ENCODE measurements around the gene ADAMTS16. TPM values are rescaled to one million over a fixed set of nuclear protein-coding genes. Genes with fewer than 3 reads are reported as not detected.

ADAMTS16 gene
- total and polyA plus RNA-seq, 2 experiments from 2014 or later, result 2.8 to 15.4 TPM

DNA sequence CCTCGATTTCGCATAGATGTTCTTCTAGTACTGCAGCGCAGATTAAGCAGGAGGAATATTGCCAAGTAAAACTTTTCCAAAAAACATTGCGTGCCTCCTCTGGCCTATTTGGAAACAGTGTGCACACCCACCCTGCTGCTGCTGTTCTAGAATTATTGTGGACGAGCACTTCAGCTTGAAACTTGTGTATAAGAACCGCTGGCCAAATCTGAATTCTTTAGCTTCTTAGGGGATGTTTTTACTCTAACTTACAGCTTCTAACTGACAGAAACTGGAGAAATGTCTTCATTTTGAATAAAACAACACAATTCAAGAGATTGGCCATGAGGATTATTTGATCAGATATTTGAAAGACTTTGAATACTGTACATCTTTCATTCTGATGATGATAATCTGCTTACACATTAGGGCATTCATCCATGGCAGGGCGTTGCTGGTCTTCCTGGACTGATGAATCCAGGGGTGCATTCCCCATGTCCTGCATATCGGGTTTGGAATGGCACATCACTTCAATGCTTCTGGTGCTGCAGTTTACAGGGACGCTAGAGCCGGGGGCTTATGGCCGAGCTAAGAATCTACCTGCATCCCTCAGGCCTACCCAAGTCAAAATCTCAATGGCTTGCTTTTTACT is 6.5 kb downstream of the ADAMTS16 start (continued):
- TF ChIP-seq, protein P1, sequence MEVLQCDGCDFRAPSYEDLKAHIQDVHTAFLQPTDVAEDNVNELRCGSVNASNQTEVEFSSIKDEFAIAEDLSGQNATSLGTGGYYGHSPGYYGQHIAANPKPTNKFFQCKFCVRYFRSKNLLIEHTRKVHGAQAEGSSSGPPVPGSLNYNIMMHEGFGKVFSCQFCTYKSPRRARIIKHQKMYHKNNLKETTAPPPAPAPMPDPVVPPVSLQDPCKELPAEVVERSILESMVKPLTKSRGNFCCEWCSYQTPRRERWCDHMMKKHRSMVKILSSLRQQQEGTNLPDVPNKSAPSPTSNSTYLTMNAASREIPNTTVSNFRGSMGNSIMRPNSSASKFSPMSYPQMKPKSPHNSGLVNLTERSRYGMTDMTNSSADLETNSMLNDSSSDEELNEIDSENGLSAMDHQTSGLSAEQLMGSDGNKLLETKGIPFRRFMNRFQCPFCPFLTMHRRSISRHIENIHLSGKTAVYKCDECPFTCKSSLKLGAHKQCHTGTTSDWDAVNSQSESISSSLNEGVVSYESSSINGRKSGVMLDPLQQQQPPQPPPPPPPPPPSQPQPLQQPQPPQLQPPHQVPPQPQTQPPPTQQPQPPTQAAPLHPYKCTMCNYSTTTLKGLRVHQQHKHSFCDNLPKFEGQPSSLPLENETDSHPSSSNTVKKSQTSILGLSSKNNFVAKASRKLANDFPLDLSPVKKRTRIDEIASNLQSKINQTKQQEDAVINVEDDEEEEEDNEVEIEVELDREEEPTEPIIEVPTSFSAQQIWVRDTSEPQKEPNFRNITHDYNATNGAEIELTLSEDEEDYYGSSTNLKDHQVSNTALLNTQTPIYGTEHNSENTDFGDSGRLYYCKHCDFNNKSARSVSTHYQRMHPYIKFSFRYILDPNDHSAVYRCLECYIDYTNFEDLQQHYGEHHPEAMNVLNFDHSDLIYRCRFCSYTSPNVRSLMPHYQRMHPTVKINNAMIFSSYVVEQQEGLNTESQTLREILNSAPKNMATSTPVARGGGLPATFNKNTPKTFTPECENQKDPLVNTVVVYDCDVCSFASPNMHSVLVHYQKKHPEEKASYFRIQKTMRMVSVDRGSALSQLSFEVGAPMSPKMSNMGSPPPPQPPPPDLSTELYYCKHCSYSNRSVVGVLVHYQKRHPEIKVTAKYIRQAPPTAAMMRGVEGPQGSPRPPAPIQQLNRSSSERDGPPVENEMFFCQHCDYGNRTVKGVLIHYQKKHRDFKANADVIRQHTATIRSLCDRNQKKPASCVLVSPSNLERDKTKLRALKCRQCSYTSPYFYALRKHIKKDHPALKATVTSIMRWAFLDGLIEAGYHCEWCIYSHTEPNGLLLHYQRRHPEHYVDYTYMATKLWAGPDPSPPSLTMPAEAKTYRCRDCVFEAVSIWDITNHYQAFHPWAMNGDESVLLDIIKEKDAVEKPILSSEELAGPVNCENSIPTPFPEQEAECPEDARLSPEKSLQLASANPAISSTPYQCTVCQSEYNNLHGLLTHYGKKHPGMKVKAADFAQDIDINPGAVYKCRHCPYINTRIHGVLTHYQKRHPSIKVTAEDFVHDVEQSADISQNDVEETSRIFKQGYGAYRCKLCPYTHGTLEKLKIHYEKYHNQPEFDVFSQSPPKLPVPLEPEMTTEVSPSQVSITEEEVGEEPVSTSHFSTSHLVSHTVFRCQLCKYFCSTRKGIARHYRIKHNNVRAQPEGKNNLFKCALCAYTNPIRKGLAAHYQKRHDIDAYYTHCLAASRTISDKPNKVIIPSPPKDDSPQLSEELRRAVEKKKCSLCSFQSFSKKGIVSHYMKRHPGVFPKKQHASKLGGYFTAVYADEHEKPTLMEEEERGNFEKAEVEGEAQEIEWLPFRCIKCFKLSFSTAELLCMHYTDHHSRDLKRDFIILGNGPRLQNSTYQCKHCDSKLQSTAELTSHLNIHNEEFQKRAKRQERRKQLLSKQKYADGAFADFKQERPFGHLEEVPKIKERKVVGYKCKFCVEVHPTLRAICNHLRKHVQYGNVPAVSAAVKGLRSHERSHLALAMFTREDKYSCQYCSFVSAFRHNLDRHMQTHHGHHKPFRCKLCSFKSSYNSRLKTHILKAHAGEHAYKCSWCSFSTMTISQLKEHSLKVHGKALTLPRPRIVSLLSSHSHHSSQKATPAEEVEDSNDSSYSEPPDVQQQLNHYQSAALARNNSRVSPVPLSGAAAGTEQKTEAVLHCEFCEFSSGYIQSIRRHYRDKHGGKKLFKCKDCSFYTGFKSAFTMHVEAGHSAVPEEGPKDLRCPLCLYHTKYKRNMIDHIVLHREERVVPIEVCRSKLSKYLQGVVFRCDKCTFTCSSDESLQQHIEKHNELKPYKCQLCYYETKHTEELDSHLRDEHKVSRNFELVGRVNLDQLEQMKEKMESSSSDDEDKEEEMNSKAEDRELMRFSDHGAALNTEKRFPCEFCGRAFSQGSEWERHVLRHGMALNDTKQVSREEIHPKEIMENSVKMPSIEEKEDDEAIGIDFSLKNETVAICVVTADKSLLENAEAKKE (CRISPR knock-in tag; IDR thresholded peaks at IDR 0.05), result no peak
- TF ChIP-seq STAT1 (IDR thresholded peaks at IDR 0.05; ENCODE audit: unreplicated experiment) (no peak), ETS1 (IDR thresholded peaks at IDR 0.05) (no peak), EZH2 (IDR thresholded peaks at IDR 0.05; ENCODE audit: low read depth, unreplicated experiment) (no peak), EZH2phosphoT487 (IDR thresholded peaks at IDR 0.05; ENCODE audit: unreplicated experiment) (no peak), ZNF114 (CRISPR knock-in tag; IDR thresholded peaks at IDR 0.05) (no peak), POLR2AphosphoS5 (IDR thresholded peaks at IDR 0.05; ENCODE audit: low read depth) (no peak), ZNF331 (CRISPR knock-in tag; IDR thresholded peaks at IDR 0.05; ENCODE audit: low read depth) (no peak)

- peaks cover 13% of the 10 kb centered on the region for H3K36me3 ChIP-seq (ENCODE audit: insufficient read depth)
- no peaks in the 10 kb centered on the region; the same call in 1 of the 3 replicates for H3K4me1 Mint-ChIP-seq
- H4K20me1 ChIP-seq (replicated peaks; ENCODE audit: insufficient read depth), result no peaks in the 10 kb centered on the region
- no peak for ATAC-seq
- H3K4me3 Mint-ChIP-seq, result no peak overlapping the region
- H3K79me2 ChIP-seq (replicated peaks; ENCODE audit: insufficient read depth), result peaks cover 57% of the 10 kb centered on the region
- H3K4me2 ChIP-seq, result no peak overlapping the region
- no peak overlapping the region for H3K27ac ChIP-seq (ENCODE audit: low read depth)
- H3K4me1 ChIP-seq (ENCODE audit: insufficient read depth), result no peaks in the 10 kb centered on the region; the same call in 1 of the 2 replicates
- no peak overlapping the region for H3K27ac Mint-ChIP-seq
- no peaks in the 10 kb centered on the region for H3K9me2 ChIP-seq (ENCODE audit: insufficient read depth)
- no peaks in the 10 kb centered on the region for H3K27me3 ChIP-seq (ENCODE audit: insufficient read depth)
- H3F3A ChIP-seq (replicated peaks; ENCODE audit: low read depth), result no peaks in the 10 kb centered on the region
- no peak overlapping the region for H2AFZ ChIP-seq
- peaks cover 15% of the 10 kb centered on the region for H3K9me3 Mint-ChIP-seq
- DNase-seq (ENCODE audit: low spot score), result no peak
- H3K27me3 Mint-ChIP-seq (ENCODE audit: insufficient read depth, low read depth, poor library complexity), result peaks cover 3% of the 10 kb centered on the region
- no peak overlapping the region for H3K4me3 ChIP-seq
- peaks cover 71% of the 10 kb centered on the region for H3K36me3 Mint-ChIP-seq (ENCODE audit: low read depth)
- TF ChIP-seq CREB1 (CRISPR knock-in tag; IDR thresholded peaks at IDR 0.05; ENCODE audit: low read depth) (no peak), EZH2phosphoT487 (IDR thresholded peaks at IDR 0.05; ENCODE audit: unreplicated experiment) (no peak), ZNF331 (CRISPR knock-in tag; IDR thresholded peaks at IDR 0.05; ENCODE audit: low read depth) (no peak), JUNB (IDR thresholded peaks at IDR 0.05; ENCODE audit: unreplicated experiment) (no peak), NANOG (IDR thresholded peaks at IDR 0.05; ENCODE audit: borderline replicate concordance) (no peak), EZH2 (IDR thresholded peaks at IDR 0.05; ENCODE audit: low read depth, unreplicated experiment) (no peak)
- TF ChIP-seq, protein P2, sequence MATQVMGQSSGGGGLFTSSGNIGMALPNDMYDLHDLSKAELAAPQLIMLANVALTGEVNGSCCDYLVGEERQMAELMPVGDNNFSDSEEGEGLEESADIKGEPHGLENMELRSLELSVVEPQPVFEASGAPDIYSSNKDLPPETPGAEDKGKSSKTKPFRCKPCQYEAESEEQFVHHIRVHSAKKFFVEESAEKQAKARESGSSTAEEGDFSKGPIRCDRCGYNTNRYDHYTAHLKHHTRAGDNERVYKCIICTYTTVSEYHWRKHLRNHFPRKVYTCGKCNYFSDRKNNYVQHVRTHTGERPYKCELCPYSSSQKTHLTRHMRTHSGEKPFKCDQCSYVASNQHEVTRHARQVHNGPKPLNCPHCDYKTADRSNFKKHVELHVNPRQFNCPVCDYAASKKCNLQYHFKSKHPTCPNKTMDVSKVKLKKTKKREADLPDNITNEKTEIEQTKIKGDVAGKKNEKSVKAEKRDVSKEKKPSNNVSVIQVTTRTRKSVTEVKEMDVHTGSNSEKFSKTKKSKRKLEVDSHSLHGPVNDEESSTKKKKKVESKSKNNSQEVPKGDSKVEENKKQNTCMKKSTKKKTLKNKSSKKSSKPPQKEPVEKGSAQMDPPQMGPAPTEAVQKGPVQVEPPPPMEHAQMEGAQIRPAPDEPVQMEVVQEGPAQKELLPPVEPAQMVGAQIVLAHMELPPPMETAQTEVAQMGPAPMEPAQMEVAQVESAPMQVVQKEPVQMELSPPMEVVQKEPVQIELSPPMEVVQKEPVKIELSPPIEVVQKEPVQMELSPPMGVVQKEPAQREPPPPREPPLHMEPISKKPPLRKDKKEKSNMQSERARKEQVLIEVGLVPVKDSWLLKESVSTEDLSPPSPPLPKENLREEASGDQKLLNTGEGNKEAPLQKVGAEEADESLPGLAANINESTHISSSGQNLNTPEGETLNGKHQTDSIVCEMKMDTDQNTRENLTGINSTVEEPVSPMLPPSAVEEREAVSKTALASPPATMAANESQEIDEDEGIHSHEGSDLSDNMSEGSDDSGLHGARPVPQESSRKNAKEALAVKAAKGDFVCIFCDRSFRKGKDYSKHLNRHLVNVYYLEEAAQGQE (IDR thresholded peaks at IDR 0.05; ENCODE audit: unreplicated experiment), result no peak
- TF ChIP-seq, protein P3, sequence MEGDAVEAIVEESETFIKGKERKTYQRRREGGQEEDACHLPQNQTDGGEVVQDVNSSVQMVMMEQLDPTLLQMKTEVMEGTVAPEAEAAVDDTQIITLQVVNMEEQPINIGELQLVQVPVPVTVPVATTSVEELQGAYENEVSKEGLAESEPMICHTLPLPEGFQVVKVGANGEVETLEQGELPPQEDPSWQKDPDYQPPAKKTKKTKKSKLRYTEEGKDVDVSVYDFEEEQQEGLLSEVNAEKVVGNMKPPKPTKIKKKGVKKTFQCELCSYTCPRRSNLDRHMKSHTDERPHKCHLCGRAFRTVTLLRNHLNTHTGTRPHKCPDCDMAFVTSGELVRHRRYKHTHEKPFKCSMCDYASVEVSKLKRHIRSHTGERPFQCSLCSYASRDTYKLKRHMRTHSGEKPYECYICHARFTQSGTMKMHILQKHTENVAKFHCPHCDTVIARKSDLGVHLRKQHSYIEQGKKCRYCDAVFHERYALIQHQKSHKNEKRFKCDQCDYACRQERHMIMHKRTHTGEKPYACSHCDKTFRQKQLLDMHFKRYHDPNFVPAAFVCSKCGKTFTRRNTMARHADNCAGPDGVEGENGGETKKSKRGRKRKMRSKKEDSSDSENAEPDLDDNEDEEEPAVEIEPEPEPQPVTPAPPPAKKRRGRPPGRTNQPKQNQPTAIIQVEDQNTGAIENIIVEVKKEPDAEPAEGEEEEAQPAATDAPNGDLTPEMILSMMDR (conservative IDR thresholded peaks at IDR 0.05; ENCODE audit: low read depth in 2 of 2), result no peak
Observed at GRCh38 chr5:5149154-5149553, 9.0 kb downstream of the ADAMTS16 start.
